AG09309 (cell line): ENCODE measurements around the gene STARD8.

ENCODE experiments used
- DNase-seq: peaks from one replicate; pipeline ENCODE4 v3.0.0-alpha.2; 2010; ENCODE audit warnings: low read depth
- H3K4me3 ChIP-seq: 2 replicates; pipeline ENCODE4 v1.5.1; 2011; ENCODE audit warnings: mild to moderate bottlenecking, low read depth, low read length, moderate library complexity; ENCODE audit not compliant: control insufficient read depth
- TF ChIP-seq, protein P1 (sequence below): IDR thresholded peaks from 2 replicates; pipeline ENCODE4 v1.5.1; 2011; ENCODE audit warnings: mild to moderate bottlenecking, low read depth, low read length, inconsistent platforms; ENCODE audit not compliant: insufficient read depth, control insufficient read depth; ENCODE audit errors: missing control alignments

The STARD8 gene

DNA sequence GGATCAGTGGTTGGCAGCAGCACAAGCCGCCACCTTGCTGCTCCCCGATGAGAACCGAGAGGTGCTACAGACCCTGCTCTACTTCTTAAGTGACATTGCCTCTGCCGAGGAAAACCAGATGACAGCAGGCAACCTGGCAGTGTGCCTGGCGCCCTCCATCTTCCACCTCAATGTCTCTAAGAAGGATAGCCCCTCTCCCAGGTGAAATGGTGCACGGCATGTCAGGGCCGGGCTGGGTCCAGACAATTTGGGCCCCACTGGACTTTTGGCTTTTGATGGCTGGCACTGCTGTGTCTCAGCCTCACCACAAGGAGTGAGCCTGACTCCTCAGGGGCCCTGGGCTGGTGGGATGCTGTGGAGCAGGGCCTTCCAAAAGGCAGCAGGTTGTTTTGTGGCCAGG is 74.1 kb downstream of the STARD8 start:
- TF ChIP-seq, protein P1, sequence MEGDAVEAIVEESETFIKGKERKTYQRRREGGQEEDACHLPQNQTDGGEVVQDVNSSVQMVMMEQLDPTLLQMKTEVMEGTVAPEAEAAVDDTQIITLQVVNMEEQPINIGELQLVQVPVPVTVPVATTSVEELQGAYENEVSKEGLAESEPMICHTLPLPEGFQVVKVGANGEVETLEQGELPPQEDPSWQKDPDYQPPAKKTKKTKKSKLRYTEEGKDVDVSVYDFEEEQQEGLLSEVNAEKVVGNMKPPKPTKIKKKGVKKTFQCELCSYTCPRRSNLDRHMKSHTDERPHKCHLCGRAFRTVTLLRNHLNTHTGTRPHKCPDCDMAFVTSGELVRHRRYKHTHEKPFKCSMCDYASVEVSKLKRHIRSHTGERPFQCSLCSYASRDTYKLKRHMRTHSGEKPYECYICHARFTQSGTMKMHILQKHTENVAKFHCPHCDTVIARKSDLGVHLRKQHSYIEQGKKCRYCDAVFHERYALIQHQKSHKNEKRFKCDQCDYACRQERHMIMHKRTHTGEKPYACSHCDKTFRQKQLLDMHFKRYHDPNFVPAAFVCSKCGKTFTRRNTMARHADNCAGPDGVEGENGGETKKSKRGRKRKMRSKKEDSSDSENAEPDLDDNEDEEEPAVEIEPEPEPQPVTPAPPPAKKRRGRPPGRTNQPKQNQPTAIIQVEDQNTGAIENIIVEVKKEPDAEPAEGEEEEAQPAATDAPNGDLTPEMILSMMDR, result no peak
- H3K4me3 ChIP-seq, result no peak overlapping the region
- no peak for DNase-seq

DNA sequence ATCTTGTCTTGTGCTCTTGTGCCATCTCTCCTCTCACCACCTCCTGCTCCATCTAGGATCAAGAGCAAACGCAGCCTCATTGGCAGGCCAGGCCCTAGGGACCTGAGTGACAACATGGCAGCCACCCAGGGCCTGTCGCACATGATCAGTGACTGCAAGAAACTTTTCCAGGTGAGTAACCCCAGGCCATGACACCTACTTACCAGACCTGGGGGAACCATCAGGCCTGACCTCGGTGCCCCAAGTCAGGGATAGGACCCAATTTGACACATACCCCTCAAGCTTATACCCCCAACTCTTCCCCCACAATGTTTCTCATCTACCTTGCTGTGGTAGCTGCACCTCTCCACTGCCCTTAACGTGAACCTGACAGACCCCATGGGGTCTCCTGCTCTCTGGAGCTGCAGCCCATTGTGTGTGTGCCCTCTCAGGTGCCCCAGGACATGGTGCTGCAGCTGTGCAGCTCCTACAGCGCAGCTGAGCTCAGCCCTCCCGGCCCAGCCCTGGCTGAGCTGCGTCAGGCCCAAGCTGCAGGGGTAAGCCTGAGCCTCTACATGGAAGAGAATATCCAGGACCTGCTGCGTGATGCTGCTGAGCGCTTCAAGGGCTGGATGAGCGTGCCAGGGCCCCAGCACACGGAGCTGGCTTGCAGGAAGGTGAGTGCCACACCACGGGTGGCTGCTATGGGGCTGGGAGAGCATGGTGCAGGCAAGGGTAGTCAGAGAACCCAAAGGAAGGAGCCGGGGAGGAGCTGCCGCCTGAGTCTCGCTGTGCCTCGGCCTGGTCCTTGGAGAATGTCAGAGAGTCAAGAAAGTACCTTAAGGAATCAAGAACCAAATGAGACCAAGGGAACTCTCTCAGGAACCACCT is 74.8 kb downstream of the STARD8 start:
- H3K4me3 ChIP-seq, result no peak overlapping the region
- DNase-seq, result no peak
- TF ChIP-seq, protein P1, result no peak

DNA sequence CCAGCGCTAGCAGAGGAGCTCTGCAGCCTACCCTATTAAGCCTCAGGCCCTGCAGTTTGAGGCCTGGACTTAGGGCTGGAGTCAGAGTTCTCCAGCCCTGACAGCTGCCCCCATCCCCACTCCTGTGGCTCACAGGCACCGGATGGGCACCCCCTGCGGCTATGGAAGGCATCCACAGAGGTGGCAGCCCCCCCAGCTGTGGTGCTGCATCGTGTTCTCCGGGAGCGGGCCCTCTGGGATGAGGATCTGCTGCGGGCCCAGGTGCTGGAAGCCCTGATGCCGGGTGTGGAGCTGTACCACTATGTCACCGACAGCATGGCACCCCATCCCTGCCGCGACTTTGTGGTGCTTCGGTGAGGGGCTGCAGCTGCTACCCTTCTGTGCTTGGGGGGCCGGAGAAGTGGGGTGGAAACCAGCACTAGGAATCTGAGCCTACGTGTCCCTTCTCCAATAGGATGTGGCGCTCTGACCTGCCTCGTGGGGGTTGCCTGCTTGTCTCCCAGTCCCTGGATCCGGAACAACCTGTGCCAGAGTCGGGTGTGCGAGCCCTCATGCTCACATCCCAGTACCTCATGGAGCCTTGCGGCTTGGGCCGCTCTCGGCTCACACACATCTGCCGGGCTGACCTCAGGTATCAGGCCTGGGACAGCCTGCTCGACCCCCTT is 76.2 kb downstream of the STARD8 start:
- TF ChIP-seq, protein P1, result no peak
- no peak for DNase-seq
- no peak overlapping the region for H3K4me3 ChIP-seq

DNA sequence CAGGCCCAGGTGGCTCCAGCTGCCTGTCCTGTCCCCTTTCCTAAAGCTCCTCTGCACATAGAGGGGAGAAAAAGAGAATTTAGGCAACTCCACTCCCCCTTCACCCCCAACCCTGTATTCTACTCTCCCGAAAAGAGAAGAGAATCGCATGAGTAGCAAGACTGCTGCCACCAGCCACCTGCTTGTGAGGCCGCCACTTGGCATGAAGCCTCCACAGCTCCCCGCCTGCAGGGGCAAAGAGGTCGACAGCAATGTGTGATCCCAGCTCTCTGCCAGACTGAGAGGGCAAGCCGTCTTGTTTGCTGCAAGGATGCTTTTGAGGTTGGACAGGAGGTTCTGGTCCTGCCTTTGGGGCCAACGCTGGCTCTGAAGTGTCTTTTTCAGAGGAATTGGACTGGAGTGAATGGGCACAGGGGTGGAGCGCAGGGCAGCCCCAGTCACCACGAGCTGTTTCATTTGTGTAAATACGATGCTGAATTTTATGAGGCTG is 77.1 kb downstream of the STARD8 start:
- TF ChIP-seq, protein P1, result no peak
- DNase-seq, result no peak
- H3K4me3 ChIP-seq, result no peak overlapping the region

DNA sequence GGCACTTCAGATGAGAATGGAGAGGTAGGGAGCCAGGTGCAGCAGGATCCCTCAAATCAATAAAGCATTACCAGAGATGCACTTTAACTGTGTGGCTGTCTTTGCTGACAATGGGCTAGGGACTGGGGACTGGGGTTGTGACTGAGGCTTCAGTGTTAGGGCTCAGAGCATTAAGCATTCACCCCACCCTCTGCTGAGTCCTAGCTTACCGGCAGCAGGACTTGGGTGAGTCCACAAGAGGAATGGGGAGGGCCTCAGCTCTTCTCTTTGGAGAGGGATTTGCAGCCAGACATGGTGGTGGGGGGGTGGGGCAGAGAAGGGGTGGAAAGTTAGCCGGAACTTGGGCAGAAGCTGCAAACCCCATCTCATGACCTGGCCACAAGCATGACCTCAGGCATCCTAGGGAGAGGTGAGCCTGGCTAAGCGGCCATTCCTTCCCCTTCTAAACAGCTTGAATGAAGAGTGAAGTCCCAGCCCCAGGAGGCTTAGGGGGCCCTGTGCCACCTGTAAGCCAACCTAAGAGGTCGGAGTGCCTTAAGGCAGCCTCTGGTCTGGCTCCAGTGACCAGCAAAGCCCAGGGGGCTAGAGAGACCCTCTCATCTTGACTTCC is 78.4 kb downstream of the STARD8 start:
- TF ChIP-seq, protein P1, result no peak
- DNase-seq, result no peak
- H3K4me3 ChIP-seq, result no peak overlapping the region

DNA sequence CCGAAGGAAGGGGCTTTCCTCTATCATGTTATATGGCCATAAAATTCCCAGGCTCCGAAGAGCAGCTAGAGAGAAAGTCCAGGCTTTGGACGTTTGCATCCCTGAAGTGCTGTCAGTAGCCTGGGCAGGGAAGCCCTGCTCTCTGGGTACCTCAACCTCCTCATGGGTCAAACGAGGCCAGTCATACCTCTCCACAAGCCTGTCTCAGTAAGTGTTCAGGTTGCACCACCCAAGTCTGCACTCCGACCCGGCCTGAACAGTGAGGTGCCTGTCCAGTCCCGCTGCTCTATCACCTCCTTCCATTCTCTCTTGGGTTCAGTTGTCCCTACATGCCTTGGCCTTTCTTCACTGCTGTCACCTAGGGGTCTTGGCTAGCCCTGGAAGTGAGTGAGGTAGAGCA is 78.9 kb downstream of the STARD8 start:
- H3K4me3 ChIP-seq, result no peak overlapping the region
- no peak for DNase-seq
- TF ChIP-seq, protein P1, result no peak
